Hippocampal formation (tissue), 2 donors: ENCODE measurements around the gene MRPL33.

Experiments used
- DNase-seq, 2 donors: peaks; one replicate each; lab custom pipeline; 2025; lab: John Stamatoyannopoulos, UW

Gene MRPL33

GRCh38 chr2:27808418-27808817 lies 36.9 kb downstream of the MRPL33 start:
- DNase-seq = no peak

GRCh38 chr2:27808984-27809383 lies 37.5 kb downstream of the MRPL33 start:
- no peak for DNase-seq

- DNase-seq = no peak
Observed at GRCh38 chr2:27809761-27810241, 38.3 kb downstream of the MRPL33 start.

GRCh38 chr2:27810455-27810854 lies 38.9 kb downstream of the MRPL33 start:
- no peak for DNase-seq

GRCh38 chr2:27811768-27812167 lies 40.2 kb downstream of the MRPL33 start:
- no peak for DNase-seq

- no peak for DNase-seq
Observed at GRCh38 chr2:27814758-27815157, 43.2 kb downstream of the MRPL33 start.

GRCh38 chr2:27815860-27816438 lies 44.4 kb downstream of the MRPL33 start:
- DNase-seq = no peak

GRCh38 chr2:27822049-27822448 lies 50.5 kb downstream of the MRPL33 start:
- no peak for DNase-seq

- no peak for DNase-seq
Observed at GRCh38 chr2:27823135-27823534, 51.6 kb downstream of the MRPL33 start.

- no peak for DNase-seq
Observed at GRCh38 chr2:27823569-27823968, 52.0 kb downstream of the MRPL33 start.

GRCh38 chr2:27824401-27824800 lies 52.9 kb downstream of the MRPL33 start:
- no peak for DNase-seq

- no peak for DNase-seq
Observed at GRCh38 chr2:27828305-27828704, 56.8 kb downstream of the MRPL33 start.
